H9 (cell line): ENCODE data around the gene ARCN1. TPM values are rescaled to one million over a fixed set of nuclear protein-coding genes. Genes with fewer than 3 reads are reported as not detected.

ENCODE experiments used
- DNase-seq: peaks from one replicate; pipeline ENCODE4 v3.0.0-alpha.2; 2017
- H2AFZ ChIP-seq: one replicate; pipeline ENCODE4 v1.6.1; 2013; ENCODE audit warnings: mild to moderate bottlenecking, low read length, control low read depth, moderate library complexity
- H2AK5ac ChIP-seq: 2 replicates; pipeline ENCODE4 v1.6.1; 2013; ENCODE audit warnings: low read length, control low read depth, mixed read lengths; ENCODE audit not compliant: insufficient read length
- H2BK120ac ChIP-seq: one replicate; pipeline ENCODE4 v1.6.1; 2013; ENCODE audit warnings: low read depth, mild to moderate bottlenecking, low read length, control low read depth, inconsistent platforms; ENCODE audit not compliant: poor library complexity, severe bottlenecking
- H2BK12ac ChIP-seq: 2 replicates; pipeline ENCODE4 v1.6.1; 2013; ENCODE audit warnings: low read length, control low read depth, mixed read lengths, low read depth; ENCODE audit not compliant: insufficient read length
- H2BK15ac ChIP-seq: 2 replicates; pipeline ENCODE4 v1.6.1; 2013; ENCODE audit warnings: low read depth, low read length, control low read depth
- H2BK20ac ChIP-seq: one replicate; pipeline ENCODE4 v1.6.1; 2013; ENCODE audit warnings: low read depth, mild to moderate bottlenecking, low read length, control low read depth, inconsistent platforms; ENCODE audit not compliant: poor library complexity, severe bottlenecking
- H2BK5ac ChIP-seq: 2 replicates; pipeline ENCODE4 v1.6.1; 2013; ENCODE audit warnings: low read length, control low read depth, mixed read lengths; ENCODE audit not compliant: insufficient read length
- H3K14ac ChIP-seq: 2 replicates; pipeline ENCODE4 v1.6.1; 2013; ENCODE audit warnings: low read length, control low read depth; ENCODE audit not compliant: insufficient read depth
- H3K18ac ChIP-seq: 2 replicates; pipeline ENCODE4 v1.6.1; 2013; ENCODE audit warnings: low read depth, mild to moderate bottlenecking, mixed read lengths, low read length, control low read depth; ENCODE audit not compliant: insufficient read length
- H3K23ac ChIP-seq: 2 replicates; pipeline ENCODE4 v1.6.1; 2013; ENCODE audit warnings: low read length, control low read depth, mixed read lengths, low read depth; ENCODE audit not compliant: insufficient read length
- H3K23me2 ChIP-seq: 2 replicates; pipeline ENCODE4 v1.6.1; 2013; ENCODE audit warnings: low read depth, mild to moderate bottlenecking, mixed read lengths, low read length, control low read depth; ENCODE audit not compliant: insufficient read length, poor library complexity, severe bottlenecking
- H3K27ac ChIP-seq: 2 replicates; pipeline ENCODE4 v1.5.1; 2013; ENCODE audit warnings: low read length, control low read depth, mixed read lengths, low read depth; ENCODE audit not compliant: insufficient read length
- H3K27me3 ChIP-seq: 2 replicates; pipeline ENCODE4 v1.6.1; 2013; ENCODE audit warnings: low read length, control low read depth, inconsistent platforms; ENCODE audit not compliant: insufficient read depth
- H3K4ac ChIP-seq: 2 replicates; pipeline ENCODE4 v1.6.1; 2013; ENCODE audit warnings: low read depth, mild to moderate bottlenecking, control low read depth, inconsistent platforms, low read length, moderate library complexity
- H3K4me1 ChIP-seq: 2 replicates; pipeline ENCODE4 v1.6.1; 2013; ENCODE audit warnings: low read length, control low read depth, inconsistent platforms; ENCODE audit not compliant: insufficient read depth
- H3K4me2 ChIP-seq: 2 replicates; pipeline ENCODE4 v1.6.1; 2013; ENCODE audit warnings: low read length, control low read depth, mixed read lengths; ENCODE audit not compliant: insufficient read length, insufficient read depth
- H3K56ac ChIP-seq: 2 replicates; pipeline ENCODE4 v1.6.1; 2013; ENCODE audit warnings: low read depth, mild to moderate bottlenecking, mixed read lengths, low read length, control low read depth; ENCODE audit not compliant: insufficient read length
- H3K79me1 ChIP-seq: 2 replicates; pipeline ENCODE4 v1.6.1; 2013; ENCODE audit warnings: low read depth, mild to moderate bottlenecking, moderate library complexity, low read length, control low read depth, inconsistent platforms; ENCODE audit not compliant: insufficient read depth, poor library complexity, severe bottlenecking
- H3K79me2 ChIP-seq: 2 replicates; pipeline ENCODE4 v1.6.1; 2013; ENCODE audit warnings: low read length, control low read depth, inconsistent platforms; ENCODE audit not compliant: insufficient read depth
- H3K9ac ChIP-seq: 2 replicates; pipeline ENCODE4 v1.6.1; 2013; ENCODE audit warnings: low read length, control low read depth, mixed read lengths; ENCODE audit not compliant: insufficient read length; ENCODE audit errors: extremely low read depth
- H3K9me3 ChIP-seq: one replicate; pipeline ENCODE4 v1.6.1; 2013; ENCODE audit warnings: low read depth, low read length, inconsistent platforms; ENCODE audit not compliant: control insufficient read depth
- H3T11ph ChIP-seq: one replicate; pipeline ENCODE4 v1.6.1; 2013; ENCODE audit warnings: mild to moderate bottlenecking, low read length, control low read depth, inconsistent platforms
- H4K20me1 ChIP-seq: one replicate; pipeline ENCODE4 v1.6.1; 2013; ENCODE audit not compliant: control insufficient read depth, insufficient read length, insufficient read depth
- H4K5ac ChIP-seq: 2 replicates; pipeline ENCODE4 v1.6.1; 2013; ENCODE audit warnings: low read depth, mild to moderate bottlenecking, mixed read lengths, low read length, control low read depth; ENCODE audit not compliant: insufficient read length
- H4K8ac ChIP-seq: replicated peaks from 2 replicates; pipeline ENCODE4 v1.6.1; 2013; ENCODE audit warnings: low read length, control low read depth, mixed read lengths, low read depth; ENCODE audit not compliant: insufficient read length
- H4K91ac ChIP-seq: 2 replicates; pipeline ENCODE4 v1.6.1; 2013; ENCODE audit warnings: low read depth, mild to moderate bottlenecking, moderate library complexity, mixed read lengths, low read length, control low read depth; ENCODE audit not compliant: insufficient read length
- H3K27ac Mint-ChIP-seq, 3 experiments: 2 replicates in 2 of 3; 3 replicates in 1 of 3; pipeline ENCODE4 v1.8.0; 2020 to 2021; ENCODE audit warnings: mixed read lengths in 3 of 3, mild to moderate bottlenecking in 1 of 3, moderate library complexity in 1 of 3
- H3K27me3 Mint-ChIP-seq: 2 replicates; pipeline ENCODE4 v1.8.0; 2021; ENCODE audit warnings: low read depth, mild to moderate bottlenecking, moderate library complexity, mixed read lengths
- H3K36me3 Mint-ChIP-seq, 3 experiments: 2 replicates in 2 of 3; 3 replicates in 1 of 3; pipeline ENCODE4 v1.8.0; 2020 to 2021; ENCODE audit warnings: low read depth in 3 of 3, mixed read lengths in 3 of 3; ENCODE audit not compliant: insufficient read depth in 1 of 3
- H3K4me1 Mint-ChIP-seq, 2 experiments: 2 replicates each; pipeline ENCODE4 v1.8.0; 2020; ENCODE audit warnings: mixed read lengths in 2 of 2
- H3K4me3 Mint-ChIP-seq, 2 experiments: 2 replicates in 1 of 2; 3 replicates in 1 of 2; pipeline ENCODE4 v1.8.0; 2020 to 2021; ENCODE audit warnings: mild to moderate bottlenecking in 2 of 2, mixed read lengths in 2 of 2, moderate library complexity in 1 of 2
- H3K9me3 Mint-ChIP-seq, 2 experiments: 2 replicates in 1 of 2; 3 replicates in 1 of 2; pipeline ENCODE4 v1.8.0; 2020; ENCODE audit warnings: mild to moderate bottlenecking in 2 of 2, mixed read lengths in 2 of 2, moderate library complexity in 1 of 2
- WGBS: extraction: QIAGEN DNeasy Blood & Tissue Kit; methylation state at CpG from one replicate; pipeline ENCODE4 v1.1.7; 2013; ENCODE audit warnings: missing lambda C conversion rate, low lambda C conversion rate, mixed read lengths; ENCODE audit not compliant: insufficient read length; ENCODE audit errors: extremely low coverage; 5-methylcytosine and 5-hydroxymethylcytosine counted together
- total RNA-seq: library from RNA; stranded (reverse); gene quantifications from 2 replicates; pipeline ENCODE4 v1.2.1, GENCODE V29; 2021
- TF ChIP-seq, protein P1 (sequence below): fragments of 200-600 bp; sonication (generic); conservative IDR thresholded peaks from 3 replicates; pipeline ENCODE4 v1.8.0; 2021; ENCODE audit warnings: antibody characterized with exemption, mild to moderate bottlenecking

ARCN1 gene
- total RNA-seq, 1 experiment from 2014 or later, result 152 TPM

DNA sequence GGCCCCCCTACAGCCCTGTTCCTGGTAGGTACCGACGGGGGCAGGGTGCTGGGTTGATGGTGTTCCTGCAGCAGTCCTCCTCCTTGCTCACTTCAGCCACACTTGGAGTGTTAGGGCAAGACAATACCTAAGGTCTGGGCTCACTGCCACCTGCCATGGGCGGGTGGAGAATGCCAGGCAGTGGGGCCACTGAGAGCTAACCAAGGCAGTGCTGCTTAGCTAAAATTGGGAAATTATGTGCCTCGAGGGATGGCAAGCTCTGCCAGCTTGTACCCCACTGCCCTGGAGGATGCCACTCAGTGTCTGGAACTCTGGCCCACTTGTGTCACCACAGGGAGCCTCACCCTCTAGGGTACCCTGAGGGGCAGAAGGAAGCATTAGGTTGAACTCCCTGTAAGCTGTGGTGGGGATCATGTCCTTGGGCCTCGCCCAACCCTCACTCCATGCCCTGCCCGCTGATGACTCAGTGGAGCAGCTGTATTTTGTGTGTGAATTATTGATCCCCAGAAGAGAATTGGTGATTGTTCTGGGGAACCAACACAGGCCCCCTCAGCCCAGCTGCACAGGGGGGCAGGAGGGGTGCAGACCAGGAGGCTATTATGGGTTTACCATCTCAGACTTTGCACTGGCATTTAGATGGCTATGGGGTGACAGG lies 53.0 kb downstream of the ARCN1 start:
- Histone ChIP-seq H3K79me1 (no peaks in the 10 kb centered on the region), H2AK5ac (no peak overlapping the region), H3K56ac (no peak overlapping the region), H3K4me2 (no peak overlapping the region), H3K27ac (no peak overlapping the region), H3K79me2 (no peaks in the 10 kb centered on the region; the same call in 1 of the 2 replicates), H4K20me1 (no peaks in the 10 kb centered on the region), H3K4me1 (0 out of 2 replicates have a peak, but pooled peaks cover 2% of the 10 kb centered on the region), H2BK15ac (no peak overlapping the region), H3K14ac (no peak overlapping the region), H3K23ac (no peak overlapping the region), H4K91ac (no peak overlapping the region), H3K4ac (no peak overlapping the region), H3K23me2 (peaks cover 9% of the 10 kb centered on the region), H4K8ac (no peak overlapping the region), H2BK12ac (no peak overlapping the region), H3K27me3 (no peaks in the 10 kb centered on the region), H4K5ac (no peak overlapping the region), H2AFZ (no peak overlapping the region), H3K18ac (no peak overlapping the region), H2BK5ac (no peak overlapping the region), H3K9me3 (no peaks in the 10 kb centered on the region), H3K9ac (no peak overlapping the region), H2BK20ac (no peak overlapping the region), H3T11ph (no peak overlapping the region), H2BK120ac (no peak overlapping the region)
- H3K27ac Mint-ChIP-seq, result no peak overlapping the region; a peak in 1 of 7 replicates
- TF ChIP-seq, protein P1, sequence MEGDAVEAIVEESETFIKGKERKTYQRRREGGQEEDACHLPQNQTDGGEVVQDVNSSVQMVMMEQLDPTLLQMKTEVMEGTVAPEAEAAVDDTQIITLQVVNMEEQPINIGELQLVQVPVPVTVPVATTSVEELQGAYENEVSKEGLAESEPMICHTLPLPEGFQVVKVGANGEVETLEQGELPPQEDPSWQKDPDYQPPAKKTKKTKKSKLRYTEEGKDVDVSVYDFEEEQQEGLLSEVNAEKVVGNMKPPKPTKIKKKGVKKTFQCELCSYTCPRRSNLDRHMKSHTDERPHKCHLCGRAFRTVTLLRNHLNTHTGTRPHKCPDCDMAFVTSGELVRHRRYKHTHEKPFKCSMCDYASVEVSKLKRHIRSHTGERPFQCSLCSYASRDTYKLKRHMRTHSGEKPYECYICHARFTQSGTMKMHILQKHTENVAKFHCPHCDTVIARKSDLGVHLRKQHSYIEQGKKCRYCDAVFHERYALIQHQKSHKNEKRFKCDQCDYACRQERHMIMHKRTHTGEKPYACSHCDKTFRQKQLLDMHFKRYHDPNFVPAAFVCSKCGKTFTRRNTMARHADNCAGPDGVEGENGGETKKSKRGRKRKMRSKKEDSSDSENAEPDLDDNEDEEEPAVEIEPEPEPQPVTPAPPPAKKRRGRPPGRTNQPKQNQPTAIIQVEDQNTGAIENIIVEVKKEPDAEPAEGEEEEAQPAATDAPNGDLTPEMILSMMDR, result no peak
- WGBS, result no CpG with 5 or more reads among the region's 6 CpGs
- peaks cover 27 to 32% of the 10 kb centered on the region in 2 experiments for H3K4me1 Mint-ChIP-seq
- H3K9me3 Mint-ChIP-seq, result no peaks in the 10 kb centered on the region
- no peak overlapping the region for H3K4me3 Mint-ChIP-seq
- no peak for DNase-seq
- H3K36me3 Mint-ChIP-seq, result peaks cover 9 to 53% (median 35%) of the 10 kb centered on the region in 3 experiments
- no peaks in the 10 kb centered on the region for H3K27me3 Mint-ChIP-seq
